Pancreas (tissue), 10 donors: ENCODE results near the gene ABCA7. TPM values are rescaled to one million over a fixed set of nuclear protein-coding genes. Genes with fewer than 3 reads are reported as not detected.

Experiments
- ATAC-seq, 4 donors: fragments of 200-7000 bp; cut with Tn5 transposase; one replicate each; pipeline versions ENCODE4 v1.8.0 to v1.9.1; 2020; ENCODE audit warnings: mild to moderate bottlenecking in 4 of 4, moderate library complexity in 4 of 4
- DNase-seq, 6 donors: peaks; one replicate each; pipeline ENCODE4 v3.0.0-alpha.2; 2020
- FAIRE-seq: peaks from 2 replicates; lab custom pipeline; 2012; peaks lifted over from hg19 to GRCh38; lab: Jason Lieb, UNC
- H3K27ac ChIP-seq, 4 donors: fragments of 200-600 bp; sonication (generic); 1 replicate in 3 of 4; 2 replicates in 1 of 4; pipeline versions ENCODE4 v1.5.0 to v1.8.0; 2020
- H3K27me3 ChIP-seq, 4 donors: fragments of 200-600 bp; one replicate each; pipeline ENCODE4 v1.8.0; 2021
- H3K36me3 ChIP-seq, 3 donors: fragments of 200-600 bp; sonication (generic) in 1 of 3; one replicate each; pipeline versions ENCODE4 v1.5.0 to v1.8.0; 2020 to 2021
- H3K4me1 ChIP-seq, 3 donors: fragments of 200-600 bp; one replicate each; pipeline ENCODE4 v1.8.0; 2021
- H3K4me3 ChIP-seq, 4 donors: fragments of 200-600 bp; sonication (generic) in 2 of 4; one replicate each; pipeline versions ENCODE4 v1.5.0 to v1.8.0; 2020 to 2021
- H3K9me3 ChIP-seq, 4 donors: fragments of 200-600 bp; one replicate each; pipeline ENCODE4 v1.8.0; 2021
- WGBS, 2 donors: extraction: QIAGEN DNeasy Blood & Tissue Kit; methylation state at CpG; one replicate each; pipeline ENCODE4 v1.1.7; 2013; 5-methylcytosine and 5-hydroxymethylcytosine counted together
- intact Hi-C, 3 donors: fragments of 100-400 bp; cut with DNase I; formaldehyde crosslinking; loops; one replicate each; pipeline versions ENCODE4 v1.11.1 to v1.14.2; 2022
- polyA plus RNA-seq, 2 donors: library from polyadenylated mRNA; stranded (reverse); fragments of 200-250 nt; gene quantifications; one replicate each; pipeline ENCODE4 v1.2.3, GENCODE V29; 2013
- total RNA-seq, 6 donors: library from RNA; stranded (reverse); fragmentation: NEBNext Ultra II Directional in 4 of 6; extraction: Animal tissue kit (Norgen Biotek cat#: 25700) in 4 of 6; gene quantifications; one replicate each; pipeline versions ENCODE4 v1.2.1 to v1.2.4, GENCODE V29; 2021 to 2023
- TF ChIP-seq, protein P1 (sequence below), 4 donors: fragments of 200-600 bp; sonication (generic) in 3 of 4; IDR thresholded peaks; one replicate each; pipeline versions ENCODE4 v1.5.0 to v1.8.0; 2021; ENCODE audit warnings: antibody characterized with exemption in 4 of 4
- donor health status: healthy with polysubstance abuse.
- donor health status: DM: no; HTN: no; CAD: no; lungs with moderate emphysema.
- donor health status: DM: no; HTN: no; CAD: no.
- donor health status: control.
- donor health status: control.
- donor health status: Bipolar disorder and iron deficiency.
- donor health status: DM: yes; HTN: yes; CAD: no.
- donor health status: DM: no; HTN: no; CAD: no.
- donor health status: DM: no; HTN: no; CAD: no.
- donor health status: DM: yes; HTN: yes; CAD: no.

Gene ABCA7
- total and polyA plus RNA-seq, 8 donors, result 6.9 to 131 (median 17.8) TPM

DNA sequence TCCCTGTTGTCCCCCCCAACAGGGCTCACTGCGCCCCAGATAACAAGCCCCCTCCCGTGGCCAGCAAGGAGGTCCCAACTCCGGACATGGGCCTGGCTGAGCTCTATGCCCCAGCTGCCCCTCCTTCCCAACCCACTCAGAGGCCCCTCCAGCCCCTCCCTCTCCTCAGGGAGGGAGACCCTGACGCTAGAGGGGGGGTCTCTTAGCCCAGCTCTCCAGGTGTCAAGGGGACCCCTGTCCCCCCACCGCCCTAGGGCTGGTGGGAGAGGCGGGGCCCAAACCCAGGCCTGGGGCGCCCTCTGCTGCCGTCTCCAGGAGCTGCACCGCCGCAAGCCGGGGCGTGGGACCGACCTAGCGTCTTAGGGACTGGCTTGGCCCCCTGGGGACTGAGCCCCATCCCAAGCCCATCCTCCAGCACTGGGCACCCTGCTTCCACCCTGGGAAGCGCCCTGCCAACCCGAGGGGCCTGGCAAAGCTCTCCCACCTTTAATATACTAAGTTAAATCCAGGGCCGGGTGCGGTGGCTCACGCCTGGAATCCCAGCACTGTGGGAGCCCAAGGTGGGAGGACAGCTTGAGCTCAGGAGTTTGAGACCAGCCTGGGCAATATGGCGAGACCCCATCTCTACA lies 38.3 kb upstream of the ABCA7 start:
- no peak overlapping the region for H3K4me3 ChIP-seq
- H3K27ac ChIP-seq, result no peak overlapping the region
- intact Hi-C loops, result no loop called here

DNA sequence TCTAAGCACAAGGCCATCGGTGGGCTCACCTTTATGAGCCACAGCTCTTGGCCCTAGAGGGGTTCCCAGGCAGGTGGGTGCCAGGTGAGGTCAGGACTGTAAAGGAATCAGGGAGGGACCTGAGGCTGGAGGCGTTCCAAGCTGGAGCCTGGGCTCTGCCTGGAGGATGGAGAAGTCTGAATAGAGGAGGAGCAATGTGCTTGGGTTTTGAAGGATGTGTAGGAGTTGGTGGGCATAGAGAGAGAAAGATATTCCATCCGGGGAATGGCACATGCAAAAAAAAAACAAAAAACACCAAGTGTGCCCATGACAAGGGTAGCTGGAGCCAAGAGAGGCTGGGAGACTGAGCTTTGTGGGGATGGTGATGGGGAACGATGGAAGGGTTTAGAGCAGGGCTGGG lies 37.3 kb upstream of the ABCA7 start:
- Histone ChIP-seq H3K27ac (no peak overlapping the region), H3K27me3 (peaks cover 0 to 9% (median 2%) of the 10 kb centered on the region in 4 donors), H3K9me3 (no peaks in the 10 kb centered on the region), H3K4me1 (no peaks in the 10 kb centered on the region), H3K36me3 (no peaks in the 10 kb centered on the region), H3K4me3 (no peak overlapping the region)
- FAIRE-seq (no peak), ATAC-seq (no peak), DNase-seq (peak in 1 of 6 donors; percentile 51)
- whole genome bisulfite sequencing, 2 donors, result 70% methylated on average over 4 of the region's 4 CpGs
- TF ChIP-seq, protein P1, sequence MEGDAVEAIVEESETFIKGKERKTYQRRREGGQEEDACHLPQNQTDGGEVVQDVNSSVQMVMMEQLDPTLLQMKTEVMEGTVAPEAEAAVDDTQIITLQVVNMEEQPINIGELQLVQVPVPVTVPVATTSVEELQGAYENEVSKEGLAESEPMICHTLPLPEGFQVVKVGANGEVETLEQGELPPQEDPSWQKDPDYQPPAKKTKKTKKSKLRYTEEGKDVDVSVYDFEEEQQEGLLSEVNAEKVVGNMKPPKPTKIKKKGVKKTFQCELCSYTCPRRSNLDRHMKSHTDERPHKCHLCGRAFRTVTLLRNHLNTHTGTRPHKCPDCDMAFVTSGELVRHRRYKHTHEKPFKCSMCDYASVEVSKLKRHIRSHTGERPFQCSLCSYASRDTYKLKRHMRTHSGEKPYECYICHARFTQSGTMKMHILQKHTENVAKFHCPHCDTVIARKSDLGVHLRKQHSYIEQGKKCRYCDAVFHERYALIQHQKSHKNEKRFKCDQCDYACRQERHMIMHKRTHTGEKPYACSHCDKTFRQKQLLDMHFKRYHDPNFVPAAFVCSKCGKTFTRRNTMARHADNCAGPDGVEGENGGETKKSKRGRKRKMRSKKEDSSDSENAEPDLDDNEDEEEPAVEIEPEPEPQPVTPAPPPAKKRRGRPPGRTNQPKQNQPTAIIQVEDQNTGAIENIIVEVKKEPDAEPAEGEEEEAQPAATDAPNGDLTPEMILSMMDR (IDR thresholded peaks at IDR 0.05), result no peak
- intact Hi-C loops, result no loop called here

More for the DNA sequence above, 38.3 kb upstream of the ABCA7 start:
- Histone ChIP-seq H3K4me1 (no peaks in the 10 kb centered on the region), H3K9me3 (no peaks in the 10 kb centered on the region), H3K27me3 (peaks cover 0 to 9% (median 2%) of the 10 kb centered on the region in 4 donors), H3K36me3 (no peaks in the 10 kb centered on the region)
- TF ChIP-seq, protein P1 (IDR thresholded peaks at IDR 0.05), result peak; percentile 78 to 87 (median 83)
- peak; percentile 53 to 86 (median 79) for ATAC-seq
- whole genome bisulfite sequencing, 2 donors, result 12% methylated on average over 19 to 20 of the region's 20 CpGs
- peak in 4 of 6 donors; percentile 56 to 89 (median 78) for DNase-seq
- FAIRE-seq, result no peak

DNA sequence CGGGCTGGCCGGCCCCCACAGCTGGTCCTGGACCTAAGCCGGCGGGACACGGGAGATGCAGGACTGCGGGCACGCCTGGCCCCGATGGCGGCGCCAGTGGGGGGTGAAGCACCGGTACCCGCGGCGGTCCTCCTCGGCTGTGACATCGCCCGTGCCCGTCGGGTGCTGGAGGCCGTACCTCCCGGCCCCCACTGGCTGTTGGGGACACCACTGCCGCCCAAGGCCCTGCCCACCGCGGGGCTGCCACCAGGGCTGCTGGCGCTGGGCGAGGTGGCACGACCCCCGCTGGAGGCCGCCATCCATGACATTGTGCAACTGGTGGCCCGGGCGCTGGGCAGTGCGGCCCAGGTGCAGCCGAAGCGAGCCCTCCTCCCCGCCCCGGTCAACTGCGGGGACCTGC lies 36.6 kb upstream of the ABCA7 start:
- Histone ChIP-seq H3K27me3 (peaks cover 0 to 7% (median 2%) of the 10 kb centered on the region in 4 donors), H3K4me1 (no peaks in the 10 kb centered on the region), H3K4me3 (no peak overlapping the region), H3K9me3 (no peaks in the 10 kb centered on the region), H3K36me3 (no peaks in the 10 kb centered on the region), H3K27ac (no peak overlapping the region)
- intact Hi-C loops, result no loop called here
- WGBS, 2 donors, result 79 to 88% methylated on average over 36 to 37 of the region's 37 CpGs
- TF ChIP-seq, protein P1 (IDR thresholded peaks at IDR 0.05), result no peak
- DNase-seq (peak in 1 of 6 donors; percentile 79), FAIRE-seq (no peak), ATAC-seq (no peak)

DNA sequence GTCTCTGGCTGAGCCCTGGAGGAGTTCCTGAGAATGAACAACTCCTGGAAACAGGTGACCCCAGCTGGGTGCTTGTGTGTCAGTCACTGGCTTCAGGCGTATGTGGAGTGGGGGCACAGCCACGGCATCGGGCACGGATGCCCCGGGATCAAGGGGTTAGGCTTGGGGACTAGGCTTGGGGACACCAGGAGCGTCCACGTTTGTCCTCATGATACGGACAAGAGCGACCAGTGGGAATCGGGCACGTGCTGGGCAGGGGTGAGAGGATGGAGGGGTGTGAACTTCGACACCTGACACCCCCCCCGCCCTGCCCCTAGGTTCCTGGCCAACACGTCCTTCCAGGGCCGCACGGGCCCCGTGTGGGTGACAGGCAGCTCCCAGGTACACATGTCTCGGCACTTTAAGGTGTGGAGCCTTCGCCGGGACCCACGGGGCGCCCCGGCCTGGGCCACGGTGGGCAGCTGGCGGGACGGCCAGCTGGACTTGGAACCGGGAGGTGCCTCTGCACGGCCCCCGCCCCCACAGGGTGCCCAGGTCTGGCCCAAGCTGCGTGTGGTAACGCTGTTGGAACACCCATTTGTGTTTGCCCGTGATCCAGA lies 35.6 kb upstream of the ABCA7 start:
- Histone ChIP-seq H3K4me3 (no peak overlapping the region), H3K4me1 (no peaks in the 10 kb centered on the region), H3K27me3 (peaks cover 0 to 4% (median 2%) of the 10 kb centered on the region in 4 donors), H3K9me3 (no peaks in the 10 kb centered on the region), H3K27ac (no peak overlapping the region), H3K36me3 (peaks cover 0 to 1% (median 0%) of the 10 kb centered on the region in 3 donors)
- DNase-seq (peak in 1 of 6 donors; percentile 57), FAIRE-seq (no peak), ATAC-seq (no peak)
- intact Hi-C loops, result no loop called here
- TF ChIP-seq, protein P1 (IDR thresholded peaks at IDR 0.05), result no peak
- WGBS, 2 donors, result 56 to 59% methylated on average over 31 to 32 of the region's 32 CpGs
